Hepatocyte (in vitro differentiated cells): ENCODE results near the gene REM1. TPM values are rescaled to one million over a fixed set of nuclear protein-coding genes. Genes with fewer than 3 reads are reported as not detected.

Source experiments
- DNase-seq: peaks from one replicate; pipeline ENCODE4 v3.0.0-alpha.2; 2016; ENCODE audit warnings: low spot score
- H2AFZ ChIP-seq: fragments of 200-600 bp; sonication (generic); 2 replicates; pipeline ENCODE4 v1.6.0; 2016; ENCODE audit warnings: antibody characterized with exemption, mild to moderate bottlenecking
- H3K27ac ChIP-seq: fragments of 200-600 bp; sonication (generic); 2 replicates; pipeline ENCODE4 v1.5.1; 2016; ENCODE audit warnings: mild to moderate bottlenecking
- H3K27me3 ChIP-seq: fragments of 200-600 bp; sonication (generic); 2 replicates; pipeline ENCODE4 v1.6.1; 2016
- H3K36me3 ChIP-seq: fragments of 200-600 bp; sonication (generic); replicated peaks from 2 replicates; pipeline ENCODE4 v1.5.1; 2016; ENCODE audit warnings: low read depth; ENCODE audit not compliant: insufficient read depth
- H3K4me1 ChIP-seq: fragments of 200-600 bp; sonication (generic); 2 replicates; pipeline ENCODE4 v1.5.1; 2016; ENCODE audit warnings: mild to moderate bottlenecking, moderate library complexity; ENCODE audit not compliant: insufficient read depth
- H3K4me2 ChIP-seq: fragments of 200-600 bp; sonication (generic); 2 replicates; pipeline ENCODE4 v1.6.0; 2016
- H3K4me3 ChIP-seq: fragments of 200-600 bp; sonication (generic); 2 replicates; pipeline ENCODE4 v1.5.1; 2016; ENCODE audit warnings: mild to moderate bottlenecking
- H3K79me2 ChIP-seq: fragments of 200-600 bp; sonication (generic); 2 replicates; pipeline ENCODE4 v1.6.0; 2017; ENCODE audit warnings: mild to moderate bottlenecking
- H3K9me2 ChIP-seq: fragments of 200-600 bp; sonication (generic); replicated peaks from 2 replicates; pipeline ENCODE4 v1.6.0; 2017; ENCODE audit warnings: mild to moderate bottlenecking; ENCODE audit not compliant: insufficient read depth
- H3K9me3 ChIP-seq: fragments of 200-600 bp; sonication (generic); 2 replicates; pipeline ENCODE4 v1.5.1; 2016; ENCODE audit warnings: low read depth, mild to moderate bottlenecking
- H4K20me1 ChIP-seq: fragments of 200-600 bp; sonication (generic); 2 replicates; pipeline ENCODE4 v1.6.0; 2016; ENCODE audit warnings: mild to moderate bottlenecking; ENCODE audit not compliant: insufficient read depth, poor library complexity, severe bottlenecking
- CTCF ChIP-seq: fragments of 200-600 bp; sonication (generic); IDR thresholded peaks from 2 replicates; pipeline ENCODE4 v1.5.1; 2016; ENCODE audit warnings: antibody characterized with exemption, mild to moderate bottlenecking; ENCODE audit not compliant: poor library complexity
- EZH2 ChIP-seq: fragments of 200-600 bp; sonication (generic); IDR thresholded peaks from 2 replicates; pipeline ENCODE4 v1.6.1; 2016; ENCODE audit warnings: antibody characterized with exemption, mild to moderate bottlenecking, borderline replicate concordance
- EZH2phosphoT487 ChIP-seq: fragments of 200-600 bp; sonication (generic); IDR thresholded peaks from one replicate; pipeline ENCODE4 v1.6.1; 2018; ENCODE audit warnings: antibody characterized with exemption, mild to moderate bottlenecking, low read depth, moderate library complexity; ENCODE audit not compliant: unreplicated experiment, severe bottlenecking
- WGBS: methylation state at CpG from one replicate; pipeline ENCODE4 v1.1.6; 2016; ENCODE audit warnings: low lambda C conversion rate; ENCODE audit errors: missing lambda C conversion rate; 5-methylcytosine and 5-hydroxymethylcytosine counted together
- polyA plus RNA-seq: library from polyadenylated mRNA; unstranded; fragments of >200 nt; fragmentation: Nextera tagmentation; extraction: Ambion mirVana; gene quantifications from 2 replicates; pipeline ENCODE4 v1.2.1, GENCODE V29; 2016
- total RNA-seq: library from RNA; depleted of rRNA; stranded (reverse); fragments of >200 nt; gene quantifications from 2 replicates; pipeline ENCODE4 v1.2.3, GENCODE V29; 2014

Gene REM1
- total and polyA plus RNA-seq, 2 experiments from 2014 or later: not detected

GRCh38 chr20:31514154-31515071, 39.3 kb downstream of the REM1 start, which contains the start of gene HM13:
TSS of gene HM13 (plus strand) at chr20:31514442. CDS start at chr20:31514552, 110 bp downstream.
- peak; percentile 100 for DNase-seq
- peaks cover 25% of the 10 kb centered on the region for H4K20me1 ChIP-seq
- 1% methylated on average over 84 of the region's 86 CpGs for WGBS
- TF ChIP-seq EZH2: no peak
- no peak for TF ChIP-seq EZH2phosphoT487
- peak; percentile 99 for TF ChIP-seq CTCF
- peak within 1 kb of the TSS; percentile 75 for H2AFZ ChIP-seq
- H3K4me3 ChIP-seq: peak within 1 kb of the TSS; percentile 89
- peak within 1 kb of the TSS; percentile 83 for H3K27ac ChIP-seq
- peak within 1 kb of the TSS; percentile 95 for H3K4me2 ChIP-seq
- no peaks in the 10 kb centered on the region for H3K27me3 ChIP-seq
- H3K9me2 ChIP-seq: no peaks in the 10 kb centered on the region
- no peaks in the 10 kb centered on the region for H3K36me3 ChIP-seq
- peaks cover 51% of the 10 kb centered on the region for H3K79me2 ChIP-seq
- H3K4me1 ChIP-seq: peaks cover 26% of the 10 kb centered on the region
- H3K9me3 ChIP-seq: no peaks in the 10 kb centered on the region

- no peak for TF ChIP-seq EZH2phosphoT487
- no peak for TF ChIP-seq EZH2
- TF ChIP-seq CTCF: no peak
- Histone ChIP-seq H3K4me1 (peaks cover 26% of the 10 kb centered on the region), H3K27me3 (no peaks in the 10 kb centered on the region), H3K9me3 (no peaks in the 10 kb centered on the region), H4K20me1 (peaks cover 33% of the 10 kb centered on the region), H3K79me2 (peaks cover 59% of the 10 kb centered on the region), H3K9me2 (no peaks in the 10 kb centered on the region), H3K4me2 (peak overlapping the region; percentile 95), H3K27ac (peak overlapping the region; percentile 83), H3K4me3 (peak overlapping the region; percentile 89), H2AFZ (peak overlapping the region; percentile 73), H3K36me3 (no peaks in the 10 kb centered on the region)
- no peak for DNase-seq
- WGBS: 32% methylated on average over 4 of the region's 4 CpGs
Observed at GRCh38 chr20:31515072-31515774, 40.1 kb downstream of the REM1 start.

- no peak for TF ChIP-seq EZH2phosphoT487
- no peak for TF ChIP-seq CTCF
- no peak for TF ChIP-seq EZH2
- Histone ChIP-seq H3K9me3 (no peaks in the 10 kb centered on the region), H3K79me2 (peaks cover 64% of the 10 kb centered on the region), H3K4me2 (peak overlapping the region; percentile 95), H3K4me1 (peaks cover 26% of the 10 kb centered on the region), H3K4me3 (peak overlapping the region; percentile 89), H2AFZ (no peak overlapping the region), H3K27ac (no peak overlapping the region), H3K9me2 (no peaks in the 10 kb centered on the region), H3K36me3 (no peaks in the 10 kb centered on the region), H3K27me3 (no peaks in the 10 kb centered on the region), H4K20me1 (peaks cover 38% of the 10 kb centered on the region)
- WGBS: 89% methylated on average over 3 of the region's 3 CpGs
- DNase-seq: no peak
Observed at GRCh38 chr20:31515775-31516107, 40.7 kb downstream of the REM1 start.
